Aorta (tissue), 5 donors: ENCODE results near the gene HOXB7. TPM values are rescaled to one million over a fixed set of nuclear protein-coding genes. Genes with fewer than 3 reads are reported as not detected.

Source experiments
- ATAC-seq: fragments of 200-7000 bp; cut with Tn5 transposase; one replicate; pipeline ENCODE4 v1.9.1; 2022; ENCODE audit warnings: moderate library complexity; ENCODE audit not compliant: low FRiP score
- DNase-seq, 2 donors: peaks; one replicate each; pipeline ENCODE4 v3.0.0-alpha.2; 2020
- H3K27ac ChIP-seq, 2 donors: one replicate each; pipeline ENCODE4 v1.5.1; 2013; ENCODE audit warnings: low read length in 2 of 2, mild to moderate bottlenecking in 2 of 2, moderate library complexity in 2 of 2, control low read depth in 1 of 2, inconsistent platforms in 1 of 2, low read depth in 1 of 2
- H3K27me3 ChIP-seq, 2 donors: one replicate each; pipeline ENCODE4 v1.6.1; 2013; ENCODE audit warnings: control low read depth in 1 of 2, low read length in 1 of 2, mild to moderate bottlenecking in 1 of 2, moderate library complexity in 1 of 2; ENCODE audit not compliant: insufficient read depth in 2 of 2, control insufficient read depth in 1 of 2
- H3K36me3 ChIP-seq, 2 donors: one replicate each; pipeline ENCODE4 v1.6.1; 2013; ENCODE audit warnings: control low read depth in 1 of 2, low read length in 1 of 2, mild to moderate bottlenecking in 1 of 2; ENCODE audit not compliant: insufficient read depth in 2 of 2, control insufficient read depth in 1 of 2
- H3K4me1 ChIP-seq, 2 donors: one replicate each; pipeline ENCODE4 v1.6.1; 2013; ENCODE audit warnings: low read length in 2 of 2, control low read depth in 1 of 2, mild to moderate bottlenecking in 1 of 2, moderate library complexity in 1 of 2; ENCODE audit not compliant: insufficient read depth in 2 of 2, control insufficient read depth in 1 of 2
- H3K4me3 ChIP-seq, 2 donors: one replicate each; pipeline ENCODE4 v1.5.1; 2013; ENCODE audit warnings: low read length in 2 of 2, control low read depth in 1 of 2, mild to moderate bottlenecking in 1 of 2
- H3K9me3 ChIP-seq: one replicate; pipeline ENCODE4 v1.6.1; 2013; ENCODE audit warnings: mild to moderate bottlenecking, low read length; ENCODE audit not compliant: control insufficient read depth
- WGBS, 2 donors: extraction: QIAGEN DNeasy Blood & Tissue Kit; methylation state at CpG; one replicate each; pipeline ENCODE4 v1.1.7; 2013; 5-methylcytosine and 5-hydroxymethylcytosine counted together
- intact Hi-C, 2 donors: fragments of 100-400 bp; cut with DNase I; formaldehyde crosslinking; loops; one replicate each; pipeline versions ENCODE4 v1.14.2 to v1.15.0; 2022
- polyA plus RNA-seq, 2 donors: library from polyadenylated mRNA; stranded (reverse); fragments of 200-250 nt; gene quantifications; one replicate each; pipeline ENCODE4 v1.2.3, GENCODE V29; 2013
- total RNA-seq, 2 donors: library from RNA; stranded (reverse); fragmentation: NEBNext Ultra II Directional; extraction: Animal tissue kit (Norgen Biotek cat#: 25700); gene quantifications; one replicate each; pipeline ENCODE4 v1.2.1, GENCODE V29; 2021
- donor health status: healthy with polysubstance abuse.
- donor health status: Bipolar disorder and iron deficiency.
- donor health status: DM: no; HTN: no; CAD: no.
- donor health status: DM: no; HTN: no; CAD: no.
- donor health status: DM: yes; HTN: yes; CAD: no.

HOXB7 gene
- total and polyA plus RNA-seq, 4 donors: 9.1 to 22.4 (median 16.1) TPM

DNA sequence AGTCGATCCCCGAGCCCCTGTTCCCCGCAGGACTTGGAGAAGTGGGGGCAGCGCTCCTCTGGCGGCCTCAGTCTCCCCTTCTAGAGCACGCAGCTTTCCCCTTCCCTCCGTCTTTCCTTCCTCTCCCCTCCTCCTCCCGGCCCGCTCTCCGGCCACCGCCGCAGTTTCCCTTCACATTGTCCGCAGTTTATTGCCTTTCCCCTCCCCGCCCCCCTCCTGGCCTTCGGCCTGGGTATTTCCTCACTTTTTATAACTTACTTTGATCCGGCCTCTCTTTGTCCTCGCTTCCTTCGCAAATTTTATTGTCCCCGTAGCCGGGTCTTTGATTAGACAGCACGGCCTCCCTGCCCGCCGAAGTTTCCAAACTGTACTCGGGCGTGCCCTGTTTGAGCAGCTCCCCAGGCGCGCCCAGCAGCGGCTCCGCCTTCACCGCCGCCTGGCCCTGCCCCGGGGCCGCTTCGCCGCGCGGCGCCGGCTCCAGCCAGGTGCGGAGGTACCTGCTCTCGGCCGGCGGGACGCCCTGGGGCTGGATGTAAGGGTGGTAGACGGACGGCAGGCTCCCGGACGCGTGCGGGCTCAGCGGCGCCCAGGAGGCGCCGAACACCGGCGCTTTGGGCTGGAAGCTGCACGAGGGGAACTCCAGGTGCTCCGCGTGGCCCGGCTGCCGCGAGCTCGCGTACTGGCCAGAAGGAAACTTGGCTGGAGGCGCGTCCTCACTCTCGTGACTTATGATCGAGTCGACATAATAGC is 14.9 kb upstream of the HOXB7 start:
- ATAC-seq: peak; percentile 15
- no peaks in the 10 kb centered on the region for H3K4me1 ChIP-seq
- peak in 1 of 2 donors; percentile 80 for DNase-seq
- no peaks in the 10 kb centered on the region for H3K36me3 ChIP-seq
- H3K27ac ChIP-seq: no peak overlapping the region
- peak overlapping the region; percentile 11 to 29 for H3K4me3 ChIP-seq
- intact Hi-C loops: no loop called here
- no peaks in the 10 kb centered on the region for H3K27me3 ChIP-seq
- WGBS, 2 donors: 1% methylated on average over 58 to 69 of the region's 69 CpGs
- H3K9me3 ChIP-seq: no peaks in the 10 kb centered on the region

DNA sequence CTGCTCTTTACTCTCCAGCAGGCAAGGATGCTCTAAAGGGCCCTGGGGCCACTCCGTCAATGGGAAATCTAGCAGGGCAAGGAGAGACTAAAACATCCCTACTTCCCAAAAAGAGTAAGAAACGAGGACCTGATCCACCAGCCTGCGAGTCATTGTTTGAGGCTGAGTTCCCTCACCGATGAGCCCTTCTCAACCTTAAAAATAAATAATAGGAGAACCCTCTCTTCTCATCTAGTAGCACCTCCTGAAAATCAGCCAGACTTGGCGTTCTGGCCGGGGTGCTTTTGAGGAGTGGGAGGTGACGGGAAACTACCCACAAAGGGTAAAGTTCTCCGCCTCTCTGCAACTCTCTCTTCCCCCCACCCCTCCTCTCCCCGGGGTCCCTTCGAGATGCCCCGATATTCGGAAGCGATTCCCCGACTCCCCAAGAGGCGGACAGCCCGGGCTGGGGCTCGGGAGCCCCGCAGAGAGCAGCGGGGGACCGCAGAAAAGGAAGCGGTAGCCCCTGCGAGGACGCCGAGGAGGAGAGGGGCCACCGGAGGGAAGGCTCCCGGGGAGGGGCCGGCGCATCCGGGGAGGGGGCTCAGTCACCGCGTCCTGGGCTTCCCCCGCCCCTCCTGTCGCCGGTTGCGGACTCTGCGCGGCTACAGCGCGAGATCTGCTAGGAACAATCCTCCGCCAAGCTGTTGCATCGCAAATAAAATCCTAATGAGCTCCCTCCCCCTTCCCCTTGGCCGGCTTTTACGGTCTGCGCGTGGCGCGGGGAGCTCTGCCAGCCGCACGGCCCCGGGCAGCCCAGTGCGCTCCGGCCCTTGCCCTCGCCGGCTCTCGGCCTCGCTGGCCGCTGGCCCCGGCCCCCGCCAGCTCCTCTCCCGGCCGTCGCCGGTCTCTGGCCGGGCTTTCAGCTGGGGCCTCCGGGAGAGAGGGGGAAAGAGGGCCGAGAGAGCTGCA is 14.0 kb upstream of the HOXB7 start:
- no peaks in the 10 kb centered on the region for H3K4me1 ChIP-seq
- H3K27me3 ChIP-seq: no peaks in the 10 kb centered on the region
- no peak overlapping the region for H3K27ac ChIP-seq
- intact Hi-C loops: loop anchor here in 1 of 2 donors (5.0 kb wide), 1 partner anchor 293 kb away; no protein-coding TSS in a partner anchor
- H3K9me3 ChIP-seq: no peaks in the 10 kb centered on the region
- no peaks in the 10 kb centered on the region for H3K36me3 ChIP-seq
- WGBS, 2 donors: 4 to 5% methylated on average over 55 to 66 of the region's 66 CpGs
- H3K4me3 ChIP-seq: no peak overlapping the region
- peak; percentile 61 for ATAC-seq
- no peak for DNase-seq

- H3K27me3 ChIP-seq: no peaks in the 10 kb centered on the region
- no peaks in the 10 kb centered on the region for H3K4me1 ChIP-seq
- intact Hi-C loops: loop anchor here in 1 of 2 donors (5.0 kb wide), 1 partner anchor 292 kb away; no protein-coding TSS in a partner anchor
Observed at GRCh38 chr17:48624118-48624517, 13.3 kb upstream of the HOXB7 start.

GRCh38 chr17:48623583-48623982 is 12.8 kb upstream of the HOXB7 start:
- Histone ChIP-seq H3K4me3 (no peak overlapping the region), H3K27ac (no peak overlapping the region), H3K9me3 (no peaks in the 10 kb centered on the region), H3K27me3 (no peaks in the 10 kb centered on the region), H3K4me1 (no peaks in the 10 kb centered on the region), H3K36me3 (no peaks in the 10 kb centered on the region)
- intact Hi-C loops: loop anchor here in 1 of 2 donors (5.0 kb wide), 1 partner anchor 291 kb away; no protein-coding TSS in a partner anchor
- no peak for ATAC-seq
- WGBS, 2 donors: 40 to 52% methylated on average over 4 of the region's 4 CpGs
- DNase-seq: no peak

More at GRCh38 chr17:48624118-48624517, 13.3 kb upstream of the HOXB7 start:
- DNase-seq (no peak), ATAC-seq (no peak)
- no peaks in the 10 kb centered on the region for H3K36me3 ChIP-seq
- 57 to 59% methylated on average over 5 of the region's 5 CpGs for WGBS, 2 donors
- no peaks in the 10 kb centered on the region for H3K9me3 ChIP-seq
- no peak overlapping the region for H3K27ac ChIP-seq
- H3K4me3 ChIP-seq: no peak overlapping the region

GRCh38 chr17:48622857-48623256 is 12.0 kb upstream of the HOXB7 start:
- DNase-seq (no peak), ATAC-seq (no peak)
- H3K27ac ChIP-seq: no peak overlapping the region
- intact Hi-C loops: loop anchor here in 1 of 2 donors (5.0 kb wide), 1 partner anchor 291 kb away; no protein-coding TSS in a partner anchor
- H3K4me1 ChIP-seq: no peaks in the 10 kb centered on the region
- H3K4me3 ChIP-seq: no peak overlapping the region
- H3K9me3 ChIP-seq: no peaks in the 10 kb centered on the region
- 55 to 59% methylated on average over 11 of the region's 11 CpGs for WGBS, 2 donors
- H3K36me3 ChIP-seq: no peaks in the 10 kb centered on the region
- no peaks in the 10 kb centered on the region for H3K27me3 ChIP-seq

DNA sequence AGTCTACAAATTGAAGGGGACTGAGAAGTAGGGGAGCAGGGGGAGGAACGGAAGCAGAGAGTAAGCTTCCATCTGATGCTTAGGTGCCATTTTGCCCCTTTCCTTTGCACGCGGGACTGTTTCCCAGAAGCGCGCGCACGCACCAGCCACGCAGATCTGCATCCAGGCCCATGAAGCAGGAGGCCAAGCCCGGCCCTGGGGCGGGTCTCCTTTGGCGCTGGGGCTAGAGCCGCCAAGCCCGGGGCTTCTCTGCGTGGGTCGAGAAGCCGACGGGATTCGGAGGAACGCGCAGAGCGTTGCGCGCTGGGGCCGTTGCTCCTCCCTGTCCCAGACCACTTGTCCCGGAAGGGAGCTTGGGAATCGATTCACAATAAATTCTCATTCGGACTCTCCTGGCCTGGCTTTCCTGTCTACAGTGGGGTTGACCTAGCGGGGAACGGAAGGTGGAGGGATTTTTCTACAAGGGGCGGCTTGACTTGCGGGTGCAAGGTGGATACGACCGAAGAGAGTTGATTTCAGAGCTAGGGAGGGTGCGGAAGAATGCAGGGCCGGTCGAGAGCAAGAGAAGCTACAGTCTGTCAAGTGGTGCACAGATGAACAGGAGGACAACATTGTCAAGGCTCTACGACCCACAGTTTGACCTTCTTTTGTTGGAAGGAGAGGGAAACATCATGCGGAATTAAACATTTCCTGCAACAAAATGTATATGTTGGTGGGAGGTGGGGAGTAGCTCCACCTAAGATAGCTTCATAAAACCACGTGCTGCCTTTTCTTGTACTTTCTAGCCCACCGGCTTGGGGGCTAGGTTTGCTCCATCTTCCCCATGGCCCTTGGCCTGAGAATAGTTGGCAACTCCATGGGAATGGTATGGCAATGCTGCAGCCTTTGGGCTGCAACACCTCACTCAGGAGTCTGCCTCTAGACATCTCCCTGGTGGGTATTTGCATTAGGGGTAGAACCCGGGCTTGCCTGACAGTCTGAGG is 10.9 kb upstream of the HOXB7 start:
- DNase-seq (no peak), ATAC-seq (no peak)
- intact Hi-C loops: loop anchor here in 1 of 2 donors (5.0 kb wide), 1 partner anchor 289 kb away; no protein-coding TSS in a partner anchor
- H3K36me3 ChIP-seq: no peaks in the 10 kb centered on the region
- H3K27me3 ChIP-seq: no peaks in the 10 kb centered on the region
- H3K9me3 ChIP-seq: no peaks in the 10 kb centered on the region
- WGBS, 2 donors: 31 to 40% methylated on average over 41 of the region's 41 CpGs
- H3K4me1 ChIP-seq: no peaks in the 10 kb centered on the region
- H3K4me3 ChIP-seq: no peak overlapping the region
- H3K27ac ChIP-seq: no peak overlapping the region

DNA sequence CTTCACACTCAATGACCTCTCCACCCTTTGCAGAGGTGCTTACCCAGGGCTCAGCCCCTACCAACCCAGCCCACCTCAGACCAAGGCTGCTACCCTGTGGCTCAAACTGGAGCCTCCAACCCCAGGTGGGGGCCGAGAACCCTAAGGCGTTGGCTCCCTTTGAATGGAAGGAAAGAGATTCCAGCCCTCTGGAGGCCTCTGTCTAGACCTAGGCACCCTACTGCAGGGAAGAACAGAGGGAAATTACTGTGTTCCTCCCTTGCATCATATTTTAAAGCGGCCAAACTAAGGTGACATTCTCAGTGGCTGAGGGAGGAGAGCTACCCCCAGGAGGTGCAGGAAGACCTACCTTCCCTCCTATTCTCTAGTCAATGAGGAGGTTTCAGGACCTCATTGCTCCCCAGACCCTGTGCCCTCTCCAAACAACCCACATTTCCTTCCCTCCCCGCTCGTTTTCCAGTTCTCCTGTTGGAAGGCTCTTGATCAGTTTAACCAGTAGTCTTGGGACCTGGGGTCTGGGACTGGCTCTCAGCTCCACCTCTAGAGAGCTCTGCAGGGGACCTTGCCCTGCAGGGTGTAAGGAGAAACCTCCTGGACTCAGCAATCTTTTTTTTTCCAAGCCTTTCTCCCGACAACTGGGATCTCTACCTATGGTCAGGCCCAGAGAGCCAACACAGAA is 9.8 kb upstream of the HOXB7 start:
- no peak overlapping the region for H3K4me3 ChIP-seq
- no peak overlapping the region for H3K27ac ChIP-seq
- no peaks in the 10 kb centered on the region for H3K4me1 ChIP-seq
- DNase-seq (no peak), ATAC-seq (no peak)
- WGBS, 2 donors: 77 to 92% methylated on average over 6 of the region's 6 CpGs
- no peaks in the 10 kb centered on the region for H3K27me3 ChIP-seq
- H3K36me3 ChIP-seq: no peaks in the 10 kb centered on the region
- no peaks in the 10 kb centered on the region for H3K9me3 ChIP-seq
- intact Hi-C loops: loop anchor here in 1 of 2 donors (5.0 kb wide), 1 partner anchor 288 kb away; no protein-coding TSS in a partner anchor
